GM19467 (cell line): ENCODE results near the gene C2CD5.
A peak's percentile ranks its signal among the peaks of the same experiment; 100 is the strongest.
"Not testable (repeated sequence)": the region's sequence is repeated elsewhere in the genome, so short reads cannot be mapped to it uniquely, and the experiment has no call there.

ENCODE experiments used
- ATAC-seq: cut with Tn5 transposase; IDR thresholded peaks from one replicate; pipeline ENCODE4 v1.9.1; 2021; ENCODE audit warnings: mild to moderate bottlenecking, moderate library complexity; ENCODE audit not compliant: unreplicated experiment

The C2CD5 gene, protein sequence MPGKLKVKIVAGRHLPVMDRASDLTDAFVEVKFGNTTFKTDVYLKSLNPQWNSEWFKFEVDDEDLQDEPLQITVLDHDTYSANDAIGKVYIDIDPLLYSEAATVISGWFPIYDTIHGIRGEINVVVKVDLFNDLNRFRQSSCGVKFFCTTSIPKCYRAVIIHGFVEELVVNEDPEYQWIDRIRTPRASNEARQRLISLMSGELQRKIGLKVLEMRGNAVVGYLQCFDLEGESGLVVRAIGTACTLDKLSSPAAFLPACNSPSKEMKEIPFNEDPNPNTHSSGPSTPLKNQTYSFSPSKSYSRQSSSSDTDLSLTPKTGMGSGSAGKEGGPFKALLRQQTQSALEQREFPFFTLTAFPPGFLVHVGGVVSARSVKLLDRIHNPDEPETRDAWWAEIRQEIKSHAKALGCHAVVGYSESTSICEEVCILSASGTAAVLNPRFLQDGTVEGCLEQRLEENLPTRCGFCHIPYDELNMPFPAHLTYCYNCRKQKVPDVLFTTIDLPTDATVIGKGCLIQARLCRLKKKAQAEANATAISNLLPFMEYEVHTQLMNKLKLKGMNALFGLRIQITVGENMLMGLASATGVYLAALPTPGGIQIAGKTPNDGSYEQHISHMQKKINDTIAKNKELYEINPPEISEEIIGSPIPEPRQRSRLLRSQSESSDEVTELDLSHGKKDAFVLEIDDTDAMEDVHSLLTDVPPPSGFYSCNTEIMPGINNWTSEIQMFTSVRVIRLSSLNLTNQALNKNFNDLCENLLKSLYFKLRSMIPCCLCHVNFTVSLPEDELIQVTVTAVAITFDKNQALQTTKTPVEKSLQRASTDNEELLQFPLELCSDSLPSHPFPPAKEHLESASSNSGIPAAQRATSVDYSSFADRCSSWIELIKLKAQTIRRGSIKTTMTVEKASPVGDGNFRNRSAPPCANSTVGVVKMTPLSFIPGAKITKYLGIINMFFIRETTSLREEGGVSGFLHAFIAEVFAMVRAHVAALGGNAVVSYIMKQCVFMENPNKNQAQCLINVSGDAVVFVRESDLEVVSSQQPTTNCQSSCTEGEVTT

DNA sequence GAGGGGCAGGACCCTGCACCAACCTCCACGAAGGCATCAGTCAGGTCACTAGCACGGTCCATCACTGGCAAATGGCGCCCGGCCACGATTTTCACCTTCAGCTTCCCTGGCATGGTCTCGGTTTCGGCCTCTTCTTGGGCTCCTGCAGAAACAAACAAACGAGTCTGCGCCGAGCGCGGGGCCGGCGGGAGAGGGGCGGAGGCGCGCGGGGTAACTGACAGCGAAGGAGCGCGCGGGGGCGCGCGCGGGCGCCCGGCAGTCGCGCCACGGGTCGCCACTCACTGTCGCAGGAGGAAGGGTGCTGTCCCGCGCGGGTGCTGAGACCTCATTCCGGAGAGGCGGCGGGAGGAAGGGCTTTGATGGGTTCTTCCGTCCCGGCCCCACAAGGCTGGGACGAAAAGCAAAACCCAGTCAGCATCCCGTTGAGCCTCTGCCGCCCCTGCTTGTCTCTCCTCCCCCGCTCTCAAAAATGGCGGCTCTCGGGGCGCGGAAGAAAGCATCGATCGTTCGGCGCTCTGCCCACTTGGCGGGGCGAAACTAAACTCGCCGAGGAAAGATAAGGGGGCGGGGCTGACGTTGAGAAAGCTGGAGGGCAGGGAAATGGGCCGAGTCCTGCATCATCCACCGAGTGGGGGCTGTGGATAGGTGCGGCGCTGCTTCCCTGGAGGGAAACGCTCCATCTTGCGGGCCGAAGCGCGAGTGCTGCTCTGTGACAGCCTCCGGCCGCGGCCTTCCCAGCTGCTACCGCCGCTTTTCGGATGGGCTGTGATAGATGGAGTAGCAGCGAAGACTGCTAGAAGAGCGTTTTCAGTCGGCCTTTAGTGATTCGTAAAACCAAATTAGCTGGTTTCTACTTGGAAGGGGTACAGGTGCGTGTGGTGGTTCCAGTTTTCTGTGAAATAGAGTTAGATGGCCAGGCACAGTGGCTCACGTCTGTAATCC is at the start of gene C2CD5:
TSS of gene C2CD5 (minus strand) at position 505 of the 942 bp plus-strand sequence. CDS start at position 113, 392 bp downstream.
- ATAC-seq = peak; percentile 75

DNA sequence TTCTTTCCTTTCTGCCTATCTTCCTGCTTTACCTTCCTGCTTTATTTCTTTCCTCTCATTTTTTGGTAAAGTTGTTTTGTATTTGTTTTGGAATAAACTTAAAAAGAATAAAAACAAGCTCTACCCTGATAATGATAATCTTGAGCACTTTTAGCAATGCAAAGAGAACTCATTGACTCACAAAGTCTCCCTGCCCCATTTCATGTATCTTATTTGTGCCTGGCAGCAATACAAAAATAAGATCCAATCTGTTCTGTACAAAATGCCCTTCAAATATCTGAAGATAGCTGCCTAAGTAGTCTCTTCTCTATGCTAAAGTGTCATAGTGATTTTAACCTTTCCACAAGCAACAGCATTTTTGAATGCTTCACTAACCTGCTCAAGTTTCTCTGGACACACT is 49.5 kb upstream of the C2CD5 start:
- no peak for ATAC-seq

DNA sequence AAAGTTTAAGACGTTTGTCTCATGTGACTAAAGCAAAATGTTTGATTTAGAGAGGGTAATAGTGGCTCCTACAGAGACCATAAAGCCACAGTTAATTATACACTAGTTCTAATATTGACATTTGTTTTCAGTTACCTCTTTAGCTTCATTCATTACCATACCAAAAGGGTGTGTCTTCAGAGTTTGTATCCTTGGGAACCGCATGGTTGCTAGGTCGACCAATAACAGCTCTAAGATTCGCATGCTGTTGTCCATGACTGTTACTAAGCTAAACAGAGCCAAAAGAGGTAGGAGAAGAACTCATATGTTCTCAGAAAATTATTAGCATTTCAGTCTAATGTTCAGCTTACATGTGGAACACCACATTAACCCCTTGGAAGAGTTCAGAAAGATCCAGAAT is 44.5 kb upstream of the C2CD5 start:
- no peak for ATAC-seq

DNA sequence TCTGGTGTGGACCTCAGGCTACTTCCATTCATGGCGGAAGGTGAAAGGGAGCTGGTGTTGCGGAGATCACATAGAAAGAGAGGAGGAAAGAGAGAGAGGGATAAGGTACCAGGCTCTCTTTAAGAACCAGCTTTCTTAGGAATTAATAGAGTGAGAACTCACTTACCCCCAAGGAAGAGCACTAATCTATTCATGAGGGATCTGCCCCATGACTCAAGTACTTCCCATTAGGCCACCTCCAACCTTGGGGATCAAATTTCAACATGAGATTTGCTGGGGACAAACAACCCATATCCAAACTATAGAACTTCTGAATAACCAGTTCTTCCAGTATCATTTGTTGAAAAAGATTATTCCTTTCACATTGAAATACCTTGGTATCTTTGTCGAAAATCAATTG is 34.0 kb upstream of the C2CD5 start:
- no peak for ATAC-seq

DNA sequence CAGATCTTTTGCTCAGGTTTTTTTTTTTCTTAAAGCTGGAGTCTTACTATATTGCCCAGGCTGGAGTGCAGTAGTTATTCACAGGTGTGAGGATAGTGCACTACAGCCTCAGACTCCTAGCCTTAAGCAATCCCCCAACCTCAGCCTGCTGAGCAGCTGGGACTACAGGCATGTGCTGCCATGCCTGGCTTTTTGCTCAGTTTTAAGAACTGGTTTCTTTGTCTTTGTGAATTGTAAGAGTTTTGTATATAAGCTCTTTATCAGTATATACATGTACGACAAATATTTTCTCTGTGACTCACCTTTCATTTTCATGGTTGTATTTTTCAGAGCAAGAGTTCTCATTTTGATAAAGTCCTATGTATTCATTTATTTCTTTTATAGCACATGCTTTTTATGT is 33.3 kb upstream of the C2CD5 start:
- ATAC-seq = no peak

DNA sequence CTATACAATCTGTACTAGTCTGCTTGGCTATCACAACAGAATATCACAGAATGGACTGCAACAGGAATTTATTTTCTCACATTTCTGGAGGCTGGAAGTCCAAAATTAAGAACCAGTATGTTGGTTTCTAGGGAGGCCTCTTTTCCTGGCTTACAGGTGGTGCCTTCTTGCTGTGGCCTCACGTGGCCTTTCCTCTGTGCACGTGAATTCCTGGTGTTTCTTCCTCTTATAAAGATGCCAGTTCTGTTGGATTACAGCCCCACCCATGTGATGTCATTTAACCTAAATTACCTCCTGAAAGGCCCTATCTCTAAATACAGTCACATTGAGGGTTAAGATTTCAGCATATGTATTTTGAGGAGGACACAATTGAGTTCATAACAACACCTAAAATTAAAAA is 32.1 kb upstream of the C2CD5 start:
- no peak for ATAC-seq

DNA sequence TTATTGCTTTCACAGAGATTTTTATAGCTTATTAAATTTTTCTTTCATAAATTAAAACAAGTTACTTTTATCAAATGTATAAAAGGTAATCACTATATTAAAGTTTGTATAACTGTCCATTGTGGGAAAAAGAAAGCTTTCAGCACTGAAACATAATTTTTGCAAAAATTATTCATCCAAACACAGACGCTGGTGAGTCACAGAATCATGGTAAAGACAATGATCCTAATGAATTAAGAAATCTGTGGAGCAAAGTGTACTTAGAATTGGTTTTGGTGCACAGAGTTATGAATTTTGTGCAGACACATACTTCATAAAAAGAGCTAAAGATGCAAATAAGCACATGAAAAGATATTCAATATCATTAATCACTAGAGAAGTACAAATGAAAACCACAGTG is 31.7 kb upstream of the C2CD5 start:
- ATAC-seq = no peak

DNA sequence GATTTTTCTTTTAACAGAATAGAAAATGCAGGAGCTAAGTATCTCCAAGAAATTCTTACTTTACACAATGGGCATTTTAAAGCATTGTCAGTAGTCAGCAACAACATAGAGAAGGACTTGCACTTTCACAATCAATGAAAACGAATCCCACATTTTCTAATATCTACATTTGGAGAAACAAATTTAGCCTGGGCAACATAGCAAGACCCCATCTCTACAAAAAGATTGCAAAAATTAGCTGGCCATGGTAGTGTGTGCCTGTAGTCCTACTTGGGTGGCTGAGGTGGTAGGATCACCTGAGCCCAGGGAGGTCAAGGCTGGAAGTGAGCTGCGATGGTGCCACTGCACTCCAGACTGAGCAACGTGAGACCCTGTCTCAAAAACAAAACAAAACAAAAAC is 30.6 kb upstream of the C2CD5 start:
- no peak for ATAC-seq

DNA sequence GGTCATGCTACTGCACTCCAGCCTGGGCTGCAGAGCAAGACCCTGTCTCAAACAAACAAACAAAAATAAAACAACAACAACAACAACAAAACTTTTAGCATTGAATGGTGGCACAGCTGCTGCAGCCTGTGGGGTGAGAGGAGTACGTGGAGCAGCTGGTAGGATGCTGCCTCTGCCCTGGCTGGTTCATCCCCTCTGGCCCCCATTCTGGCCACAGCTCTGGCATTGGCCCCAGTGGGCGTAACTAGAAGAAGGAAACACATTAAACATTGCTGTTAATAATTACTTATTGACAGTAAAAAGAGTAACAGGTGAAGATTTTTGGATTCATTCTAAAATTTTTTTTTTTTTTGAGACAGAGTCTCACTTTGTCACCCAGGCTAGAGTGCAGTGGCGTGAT is 28.8 kb upstream of the C2CD5 start:
- peak; percentile 58 for ATAC-seq

DNA sequence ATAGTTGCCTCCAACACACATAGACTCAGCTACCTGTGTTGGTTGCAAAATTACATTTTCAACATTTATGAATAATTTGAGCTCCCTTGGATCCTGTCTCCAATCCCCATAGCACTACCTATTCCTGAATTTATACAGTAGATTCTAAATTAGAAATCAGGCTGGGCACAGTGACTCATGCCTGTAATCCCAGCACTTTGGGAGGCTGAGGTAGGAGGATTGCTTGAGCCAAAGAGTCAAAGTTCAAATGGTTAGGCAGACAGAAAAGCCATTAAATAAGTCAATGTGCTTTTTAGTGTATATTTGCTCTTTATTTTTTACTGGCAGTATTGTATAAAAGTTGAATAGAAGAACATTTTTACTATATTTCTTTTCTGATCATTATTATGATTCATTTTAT is 24.9 kb upstream of the C2CD5 start:
- ATAC-seq = no peak

DNA sequence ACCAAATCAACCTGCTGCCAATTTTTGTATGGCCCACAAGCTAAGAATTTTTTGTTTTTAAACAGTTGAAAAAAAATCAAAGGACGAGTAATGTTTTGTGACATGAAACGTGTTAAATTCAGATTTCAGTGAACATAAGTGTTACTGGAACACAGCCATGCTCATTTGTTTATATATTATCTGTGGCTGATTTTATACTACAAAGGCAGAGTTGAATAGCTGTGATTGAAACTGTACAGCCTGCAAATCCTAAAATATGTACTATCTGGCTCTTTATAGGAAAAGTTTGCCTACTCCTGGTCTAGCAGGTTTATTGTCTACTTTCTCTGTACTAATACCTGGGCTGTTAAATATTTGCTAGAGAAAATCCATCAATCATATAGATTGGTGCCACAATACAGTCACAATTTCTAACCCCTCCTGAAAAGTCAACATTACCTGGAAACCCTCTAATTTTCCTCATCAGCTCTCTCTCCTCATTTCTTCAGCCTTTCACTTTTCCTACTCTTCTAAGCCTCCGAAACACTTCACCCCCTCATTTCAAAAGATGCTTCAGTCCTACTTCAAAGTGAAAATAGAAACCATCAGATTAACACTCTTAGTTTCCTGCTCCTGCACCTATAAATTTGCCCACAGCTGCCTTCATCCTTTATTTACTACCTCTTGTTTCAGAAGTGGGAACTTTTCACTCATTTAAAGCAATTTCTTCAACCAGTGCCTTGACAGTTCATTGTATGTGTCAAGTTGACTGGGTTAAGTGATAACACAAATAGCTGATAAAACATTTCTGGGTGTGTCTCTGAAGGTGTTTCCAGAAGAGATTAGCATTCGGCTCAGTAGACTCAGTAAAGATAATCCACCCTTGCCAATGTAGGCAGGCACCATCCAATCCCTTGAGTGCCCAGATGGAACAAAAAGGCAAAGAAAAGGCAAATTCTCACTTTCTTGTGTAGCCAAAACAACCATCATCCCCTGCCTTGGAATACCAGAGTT is 18.0 kb upstream of the C2CD5 start:
- no peak for ATAC-seq

DNA sequence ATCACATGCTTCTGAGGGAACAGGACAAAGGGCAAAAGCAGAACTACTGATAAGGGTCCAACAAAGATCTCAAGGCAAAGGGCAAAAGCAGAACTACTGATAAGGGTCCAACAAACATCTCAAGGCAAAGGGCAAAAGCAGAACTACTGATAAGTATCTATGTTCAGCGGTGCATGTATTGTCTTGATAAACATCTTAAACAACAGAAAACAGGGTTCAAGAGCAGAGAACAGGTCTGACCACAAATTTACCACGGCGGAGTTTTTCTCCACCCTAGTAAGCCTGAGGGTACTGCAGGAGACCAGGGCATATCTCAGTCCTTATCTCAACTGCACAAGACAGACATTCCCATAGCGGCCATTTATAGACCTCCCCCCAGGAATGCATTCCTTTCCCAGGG is 10.4 kb upstream of the C2CD5 start:
- ATAC-seq = not testable (repeated sequence)

DNA sequence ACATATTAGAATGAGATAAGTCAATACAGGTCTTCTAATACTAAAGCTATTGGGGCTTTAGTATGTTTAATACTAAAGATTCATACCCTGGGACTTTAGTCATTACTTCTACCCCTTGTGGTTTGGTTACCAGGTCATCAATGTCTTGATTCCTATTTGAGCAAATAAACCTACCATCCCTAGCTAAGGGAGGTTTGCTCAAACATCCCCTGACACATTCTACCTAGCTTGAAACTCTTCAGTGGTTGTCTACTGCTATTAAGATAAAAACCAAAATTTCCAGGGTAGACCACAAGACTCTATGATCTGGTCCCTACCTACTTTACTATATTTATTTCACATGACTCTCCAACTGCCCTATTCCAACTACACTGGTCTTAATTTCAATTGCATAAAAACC is 7.3 kb upstream of the C2CD5 start:
- no peak for ATAC-seq

DNA sequence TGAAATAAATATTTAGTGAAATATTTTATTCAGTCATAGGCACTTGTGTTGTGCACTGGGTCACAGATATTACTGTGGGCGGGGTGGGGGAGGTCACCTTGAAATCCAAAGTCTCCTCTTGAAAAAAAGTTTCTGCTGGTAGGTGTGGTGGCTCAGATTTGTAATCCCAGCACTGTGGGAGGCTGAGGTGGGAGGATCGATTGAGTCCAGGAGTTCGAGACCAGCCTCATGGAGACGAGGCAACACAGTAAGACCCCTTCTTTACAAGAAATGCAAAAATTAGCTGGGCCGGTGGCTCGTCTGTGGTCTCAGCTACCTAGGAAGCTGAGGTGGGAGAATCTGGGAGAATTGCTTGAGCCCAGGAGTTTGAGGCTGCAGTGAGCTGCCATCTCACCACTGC is 913 bp upstream of the C2CD5 start:
- no peak for ATAC-seq

DNA sequence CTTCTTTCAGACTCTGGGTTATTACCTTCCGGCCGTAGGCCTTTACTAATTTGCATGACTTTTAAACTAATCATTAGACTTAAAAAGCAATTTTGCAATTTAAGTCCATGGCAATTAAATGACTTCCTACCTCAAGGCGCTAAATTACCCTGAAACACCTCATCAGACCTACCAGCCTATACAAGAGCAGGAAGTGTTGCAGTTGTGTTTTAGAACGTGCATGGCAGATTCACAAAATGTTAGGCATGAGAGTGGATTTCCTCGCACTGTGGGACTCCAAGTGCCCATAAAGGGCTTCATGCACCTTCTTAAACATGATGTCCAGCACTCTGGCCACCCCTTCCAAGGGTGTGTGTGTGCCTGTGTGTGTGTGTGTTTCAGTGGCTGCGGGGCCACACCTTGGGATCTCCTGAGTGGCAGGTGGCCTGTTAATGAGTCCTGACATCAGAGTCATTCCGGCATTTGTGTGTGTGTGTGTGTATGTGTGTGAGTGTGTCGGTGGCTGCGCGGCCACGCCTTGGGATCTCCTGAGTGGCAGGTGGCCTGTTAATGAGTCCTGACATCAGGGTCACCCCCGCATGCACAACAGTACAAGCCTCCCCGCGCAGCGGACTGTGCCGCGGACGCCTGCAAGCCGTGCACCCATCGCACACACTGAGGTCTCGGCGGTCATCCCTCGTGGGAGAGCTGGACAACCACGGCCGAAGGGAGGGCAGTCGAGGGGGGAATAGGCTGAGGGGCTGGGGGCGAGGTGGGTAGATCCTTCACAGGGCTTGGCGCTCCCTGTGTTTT is 900 bp downstream of the C2CD5 start:
- ATAC-seq = peak; percentile 35

DNA sequence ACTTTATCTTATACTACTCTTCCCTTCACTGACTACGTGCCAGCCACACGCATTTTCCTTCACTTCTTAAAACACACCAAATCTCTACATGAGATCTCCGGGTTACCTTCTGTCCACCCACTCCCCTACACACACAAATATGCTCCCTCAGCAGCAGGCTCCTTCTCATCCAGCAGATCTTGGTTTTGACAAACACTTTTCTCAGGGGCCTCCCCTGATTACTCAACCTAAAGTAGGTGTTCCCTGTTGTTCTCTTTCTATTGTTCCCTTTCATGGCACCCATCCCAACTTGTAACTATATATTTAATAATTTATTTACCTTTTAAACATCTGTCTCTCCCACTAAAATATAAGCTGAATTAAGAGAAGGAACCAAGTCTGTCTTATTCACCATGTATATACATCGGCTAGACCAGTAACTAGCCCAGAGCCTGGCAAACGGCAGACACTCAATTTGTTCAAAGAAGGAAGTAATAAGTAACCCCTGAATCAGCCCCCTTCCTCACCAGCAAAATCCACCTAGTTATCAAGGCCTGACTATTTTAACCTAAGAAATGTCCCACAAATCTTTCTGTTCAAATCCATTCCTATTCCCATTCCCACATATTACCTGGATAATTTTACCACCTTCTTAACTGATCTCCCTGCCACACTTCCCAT is 2.7 kb downstream of the C2CD5 start:
- ATAC-seq = no peak

DNA sequence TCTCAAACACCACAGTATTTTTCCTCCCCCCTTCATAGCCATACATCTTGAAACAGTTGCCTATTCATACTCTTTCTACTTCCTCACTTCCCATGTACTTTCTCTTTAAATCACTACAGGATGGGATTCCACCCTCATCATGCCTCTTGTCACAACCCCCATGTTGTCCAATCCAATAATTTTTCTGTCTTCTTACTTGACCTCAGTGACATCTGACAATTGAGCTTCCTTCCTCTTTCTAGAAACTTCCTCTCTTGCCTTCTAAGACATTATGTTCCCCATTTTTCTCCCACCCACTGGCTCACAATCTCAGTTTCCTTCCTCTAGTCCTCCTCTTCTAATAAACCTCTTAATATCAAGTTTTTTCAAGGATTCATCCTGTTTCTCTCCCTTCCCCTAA is 5.3 kb downstream of the C2CD5 start:
- no peak for ATAC-seq

DNA sequence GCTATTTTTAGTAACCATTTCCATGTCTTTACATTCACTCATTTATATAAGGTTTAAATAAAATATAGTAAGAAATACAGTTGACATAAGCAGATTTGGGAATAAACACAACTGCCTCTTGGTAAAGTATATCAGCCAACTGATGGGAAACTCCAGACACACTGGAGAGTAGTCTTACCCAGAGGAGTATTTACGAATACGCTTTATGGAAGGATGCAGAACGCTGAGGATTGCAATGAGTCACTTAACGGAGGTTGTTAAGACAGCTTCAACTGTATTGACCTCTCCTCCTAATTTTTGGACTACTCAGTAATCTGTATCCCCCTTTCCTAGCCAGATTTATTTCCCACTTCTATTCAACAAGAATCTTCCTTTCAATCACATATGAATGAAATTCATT is 6.0 kb downstream of the C2CD5 start:
- no peak for ATAC-seq
